ENCODE results near the gene MYH14.
"Not testable (repeated sequence)": the region's sequence is repeated elsewhere in the genome, so short reads cannot be mapped to it uniquely, and the experiment has no call there.

The MYH14 gene

DNA sequence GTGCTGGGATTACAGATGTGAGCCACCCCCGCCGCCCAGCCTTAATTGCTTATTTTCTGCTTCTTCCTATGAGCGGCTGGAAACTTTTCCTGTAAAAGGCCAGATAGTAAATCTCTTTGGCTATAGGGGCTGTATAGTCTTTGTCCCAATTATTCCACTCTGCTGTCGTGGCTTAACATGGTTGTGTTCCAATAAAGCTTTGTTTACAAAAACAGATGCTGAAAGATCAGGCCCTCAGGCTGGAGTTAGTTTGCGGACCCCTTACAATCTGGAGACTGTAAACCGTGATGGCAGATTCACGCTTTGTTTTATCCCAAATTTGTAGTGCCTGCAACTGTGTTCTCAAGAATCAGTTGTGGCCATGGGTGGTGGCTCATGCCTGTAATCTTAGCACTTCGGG, 115.0 kb downstream of the MYH14 start:
- no peak for DNase-seq (ENCODE audit: low read depth, low spot score)

- no peak for DNase-seq (ENCODE audit: low read depth, low spot score)
Measured at GRCh38 chr19:50319156-50319555, 115.7 kb downstream of the MYH14 start.

GRCh38 chr19:50320051-50320450, 116.6 kb downstream of the MYH14 start:
- DNase-seq (ENCODE audit: low read depth, low spot score), result no peak

- DNase-seq (ENCODE audit: low read depth, low spot score), result no peak
Measured at GRCh38 chr19:50320596-50320995, 117.2 kb downstream of the MYH14 start.

DNA sequence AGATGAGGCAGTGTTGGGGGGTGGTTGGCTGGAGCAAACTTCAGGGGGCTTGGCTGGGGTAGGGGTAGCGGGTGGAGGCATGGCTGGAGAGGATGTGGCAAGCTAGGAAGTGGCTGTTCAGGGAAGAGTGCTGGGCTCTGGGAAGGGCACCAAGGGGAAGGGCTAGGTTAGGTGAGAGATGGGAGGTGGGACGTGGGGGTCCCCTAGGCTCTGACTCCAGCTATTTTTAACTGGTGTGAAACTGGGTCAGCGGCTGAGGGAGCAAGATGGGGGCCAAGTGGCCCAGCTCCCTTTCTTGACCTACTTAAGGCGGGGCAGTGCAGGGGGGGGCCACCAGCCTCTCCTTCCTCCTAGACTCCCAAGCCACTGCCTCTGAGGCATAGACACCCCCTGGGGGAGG, 118.4 kb downstream of the MYH14 start:
- DNase-seq (ENCODE audit: low read depth, low spot score), result no peak

- no peak for DNase-seq (ENCODE audit: low read depth, low spot score)
Measured at GRCh38 chr19:50322234-50322633, 118.8 kb downstream of the MYH14 start.

DNA sequence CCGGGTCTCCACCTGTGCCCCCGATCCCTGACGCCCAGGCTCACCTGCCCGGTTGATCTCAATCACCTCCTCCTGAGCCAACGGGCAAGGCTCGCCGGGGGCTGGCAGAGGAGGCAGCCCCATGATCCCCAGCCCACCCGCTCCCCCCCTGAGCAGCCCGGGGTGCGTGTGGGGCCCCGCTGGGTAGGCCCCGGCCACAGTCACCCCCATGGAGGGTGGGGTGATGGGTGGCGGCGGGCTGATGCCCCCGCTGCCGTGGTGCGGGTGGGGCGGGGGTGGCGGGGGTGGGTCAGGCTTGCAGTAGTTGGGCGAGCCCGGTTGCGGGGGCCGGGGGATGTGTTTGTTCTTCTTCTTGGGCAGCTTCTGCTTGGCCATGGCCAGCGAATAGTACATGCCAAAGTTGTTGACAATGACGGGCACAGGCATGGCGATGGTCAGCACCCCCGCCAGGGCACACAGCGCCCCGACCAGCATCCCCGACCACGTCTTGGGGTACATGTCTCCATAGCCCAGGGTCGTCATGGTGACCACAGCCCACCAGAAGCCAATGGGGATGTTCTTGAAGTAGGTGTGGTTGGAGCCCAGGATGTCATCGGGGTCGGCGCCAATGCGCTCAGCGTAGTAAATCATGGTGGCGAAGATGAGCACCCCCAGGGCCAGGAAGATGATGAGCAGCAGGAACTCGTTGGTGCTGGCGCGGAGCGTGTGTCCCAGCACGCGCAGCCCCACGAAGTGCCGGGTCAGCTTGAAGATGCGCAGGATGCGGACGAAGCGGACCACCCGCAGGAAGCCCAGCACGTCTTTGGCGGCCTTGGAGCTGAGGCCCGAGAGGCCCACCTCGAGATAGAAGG, 119.7 kb downstream of the MYH14 start:
- DNase-seq (ENCODE audit: low read depth, low spot score), result no peak

DNA sequence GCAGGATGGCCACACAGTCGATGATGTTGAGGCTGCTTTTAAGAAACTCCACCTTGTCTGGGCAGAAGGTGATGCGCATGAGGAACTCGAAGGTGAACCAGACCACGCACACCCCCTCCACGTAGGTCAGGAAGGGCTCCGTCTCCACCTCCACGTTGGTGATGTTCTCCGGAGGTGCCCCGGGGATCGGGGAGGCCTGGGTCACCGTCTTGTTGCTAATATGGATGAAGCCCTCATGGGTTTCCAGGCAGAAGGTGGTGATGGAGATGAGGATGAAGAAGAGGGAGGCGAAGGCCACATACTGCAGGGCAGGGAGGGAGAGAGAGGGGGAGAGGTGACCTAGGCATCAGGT, 120.3 kb downstream of the MYH14 start:
- DNase-seq (ENCODE audit: low read depth, low spot score), result no peak

DNA sequence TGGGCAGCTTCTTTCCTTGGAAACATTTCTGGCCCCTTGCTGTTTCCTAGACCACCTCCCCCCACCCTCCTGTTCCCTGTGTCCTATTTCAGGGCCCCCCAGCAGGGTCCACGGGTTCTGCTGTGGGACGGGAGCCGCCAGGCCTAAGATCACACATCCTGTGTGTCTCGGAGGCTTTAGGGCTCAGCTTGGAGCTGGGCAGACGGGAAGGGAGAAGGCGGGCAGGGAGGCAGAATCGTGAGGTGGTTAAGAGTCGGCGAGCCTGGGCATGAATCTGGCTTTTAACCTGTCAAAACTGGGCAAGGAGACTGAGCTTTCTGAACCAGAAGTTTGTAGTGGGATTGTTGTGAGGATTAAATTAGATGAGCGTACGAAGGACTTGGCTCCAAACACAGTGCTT, 120.9 kb downstream of the MYH14 start:
- no peak for DNase-seq (ENCODE audit: low read depth, low spot score)

DNA sequence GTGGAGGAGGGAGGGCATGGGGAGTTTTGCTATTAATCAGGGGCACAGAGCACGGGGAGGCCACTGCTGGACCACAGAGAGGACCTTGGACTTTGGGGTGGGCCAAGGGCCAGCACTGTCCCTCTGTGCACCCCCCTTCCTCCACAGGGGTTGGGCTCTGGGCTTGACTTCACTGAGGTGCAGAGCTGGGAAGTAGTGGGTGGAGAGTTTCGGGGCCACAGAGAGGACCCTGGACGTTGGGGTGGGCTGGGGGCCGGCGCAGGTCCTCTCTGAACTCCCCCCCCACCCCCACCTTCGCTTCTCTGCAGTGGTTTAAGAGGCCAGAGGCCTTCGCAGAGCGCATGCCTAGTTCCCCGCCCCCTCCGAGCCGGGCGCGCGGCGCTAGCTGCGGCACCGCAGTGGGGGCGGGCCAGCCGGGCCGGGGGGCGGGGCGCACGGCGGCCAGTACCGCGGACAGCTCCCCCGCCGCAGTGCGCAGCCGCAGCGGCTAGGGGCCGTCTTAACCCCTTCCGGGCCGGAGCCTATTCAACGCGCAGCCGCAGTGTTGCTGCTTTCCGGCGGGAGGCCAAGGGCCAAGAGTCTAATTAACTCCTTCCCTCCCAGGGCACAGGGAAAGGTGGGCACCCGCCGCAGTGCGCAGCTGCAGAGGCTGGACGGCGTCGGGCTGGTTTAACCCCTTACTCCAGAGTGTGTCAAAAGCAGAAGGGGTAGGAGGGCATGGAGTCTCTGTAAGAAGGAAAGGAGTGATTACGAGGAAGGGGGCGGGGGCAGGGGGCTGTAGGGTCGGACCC, 122.1 kb downstream of the MYH14 start:
- DNase-seq (ENCODE audit: low read depth, low spot score), result no peak

- no peak for DNase-seq (ENCODE audit: low read depth, low spot score)
Measured at GRCh38 chr19:50326101-50326664, 122.8 kb downstream of the MYH14 start.

DNA sequence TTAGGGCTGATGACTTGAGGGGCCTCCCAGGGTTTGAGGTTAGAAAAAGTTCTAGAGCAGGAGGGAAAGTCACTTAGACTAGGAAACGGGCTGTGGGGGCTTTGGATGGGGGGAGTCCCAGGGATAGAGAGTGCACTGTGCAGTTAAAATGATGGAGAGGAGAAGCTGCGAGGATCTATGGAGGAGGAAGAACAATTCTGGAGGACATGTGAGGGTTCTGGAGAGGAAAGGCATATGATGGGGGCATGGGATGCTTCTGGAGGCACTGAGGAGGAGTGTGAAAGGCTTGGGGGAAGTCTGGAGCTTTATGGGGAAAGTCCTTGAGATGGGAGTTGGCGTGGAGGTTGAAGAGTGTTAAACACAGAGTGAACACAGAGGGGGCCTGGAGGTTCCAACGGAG, 123.6 kb downstream of the MYH14 start:
- DNase-seq (ENCODE audit: low read depth, low spot score), result no peak

DNA sequence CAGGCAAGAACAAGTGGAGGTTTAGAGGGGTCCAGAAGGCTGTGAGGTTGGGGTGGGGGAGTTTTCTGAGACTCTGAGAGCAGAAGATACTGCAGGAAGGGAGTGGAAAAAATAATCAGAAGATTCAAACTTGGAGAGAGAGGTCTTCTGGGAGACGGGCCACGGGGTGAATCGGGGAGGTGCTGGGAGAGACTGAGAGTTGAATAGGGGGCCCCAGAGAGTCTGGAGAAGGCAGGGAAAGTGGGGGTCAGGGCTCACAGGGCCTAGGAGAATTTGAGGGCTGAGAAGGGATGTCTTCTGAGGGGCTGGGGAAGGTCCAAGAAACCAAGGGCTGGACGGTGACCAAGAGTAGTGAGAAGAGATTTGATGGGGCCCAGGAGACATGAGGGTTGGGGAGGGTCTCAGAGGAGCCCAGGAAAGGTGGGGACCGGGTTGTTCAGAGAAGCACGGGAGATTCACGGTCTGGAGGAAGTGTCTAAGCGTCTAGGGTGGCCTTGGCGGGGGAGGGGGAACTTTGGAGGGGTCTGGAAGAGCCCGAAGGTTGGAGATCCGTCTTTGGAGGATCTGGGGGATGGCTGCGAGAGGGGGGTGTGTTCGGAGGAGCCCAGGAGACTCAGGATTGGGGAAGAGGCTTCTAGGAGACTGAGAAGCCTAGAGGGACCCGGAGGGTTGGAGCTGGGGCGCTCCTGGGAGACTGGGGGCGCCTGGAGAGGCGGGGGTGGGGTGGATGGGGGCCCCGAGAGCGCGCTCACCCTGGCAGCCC, 124.2 kb downstream of the MYH14 start:
- no peak for DNase-seq (ENCODE audit: low read depth, low spot score)

- DNase-seq (ENCODE audit: low read depth, low spot score), result no peak
Measured at GRCh38 chr19:50328224-50328872, 124.9 kb downstream of the MYH14 start.

DNA sequence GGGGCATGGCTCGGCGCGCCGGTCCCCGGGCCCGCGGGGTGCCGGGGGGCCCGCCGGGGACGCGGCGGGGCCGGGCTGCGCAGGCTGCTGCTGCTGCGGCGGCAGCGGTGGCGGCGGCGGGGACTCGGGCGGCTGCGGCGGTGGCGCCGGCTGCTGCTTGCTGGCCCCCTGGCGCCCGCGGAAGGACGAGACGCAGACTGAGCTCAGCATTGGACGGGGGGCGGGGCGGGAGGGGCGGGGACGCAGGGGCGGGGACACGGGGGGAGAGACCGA, 125.4 kb downstream of the MYH14 start:
- DNase-seq (ENCODE audit: low read depth, low spot score), result no peak

GRCh38 chr19:50329146-50329925, 125.9 kb downstream of the MYH14 start, which contains the start of gene KCNC3:
Gene KCNC3, minus strand, starts transcription at chr19:50329377. Its CDS starts 295 bp downstream, at chr19:50329082.
- DNase-seq (ENCODE audit: low read depth, low spot score), result peak; percentile 58

DNA sequence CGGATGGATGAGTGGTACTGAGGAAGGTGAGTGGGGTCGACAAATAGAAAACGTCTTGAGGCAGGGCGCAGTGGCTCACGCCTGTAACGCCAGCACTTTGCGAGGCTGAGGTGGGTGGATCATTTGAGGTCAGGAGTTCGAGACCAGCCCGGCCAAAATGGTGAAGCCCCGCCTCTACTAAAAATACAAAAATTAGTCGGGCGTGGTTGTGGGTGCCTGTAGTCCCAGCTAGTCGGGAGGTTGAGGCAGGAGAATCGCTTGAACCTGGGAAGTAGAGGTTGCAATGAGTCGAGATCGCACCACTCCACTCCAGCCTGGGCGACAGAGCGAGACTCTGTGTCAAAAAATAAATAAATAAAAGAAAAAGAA, 126.5 kb downstream of the MYH14 start:
- not testable (repeated sequence) for DNase-seq (ENCODE audit: low read depth, low spot score)

- DNase-seq (ENCODE audit: low read depth, low spot score), result no peak
Measured at GRCh38 chr19:50330365-50331078, 127.1 kb downstream of the MYH14 start.

DNA sequence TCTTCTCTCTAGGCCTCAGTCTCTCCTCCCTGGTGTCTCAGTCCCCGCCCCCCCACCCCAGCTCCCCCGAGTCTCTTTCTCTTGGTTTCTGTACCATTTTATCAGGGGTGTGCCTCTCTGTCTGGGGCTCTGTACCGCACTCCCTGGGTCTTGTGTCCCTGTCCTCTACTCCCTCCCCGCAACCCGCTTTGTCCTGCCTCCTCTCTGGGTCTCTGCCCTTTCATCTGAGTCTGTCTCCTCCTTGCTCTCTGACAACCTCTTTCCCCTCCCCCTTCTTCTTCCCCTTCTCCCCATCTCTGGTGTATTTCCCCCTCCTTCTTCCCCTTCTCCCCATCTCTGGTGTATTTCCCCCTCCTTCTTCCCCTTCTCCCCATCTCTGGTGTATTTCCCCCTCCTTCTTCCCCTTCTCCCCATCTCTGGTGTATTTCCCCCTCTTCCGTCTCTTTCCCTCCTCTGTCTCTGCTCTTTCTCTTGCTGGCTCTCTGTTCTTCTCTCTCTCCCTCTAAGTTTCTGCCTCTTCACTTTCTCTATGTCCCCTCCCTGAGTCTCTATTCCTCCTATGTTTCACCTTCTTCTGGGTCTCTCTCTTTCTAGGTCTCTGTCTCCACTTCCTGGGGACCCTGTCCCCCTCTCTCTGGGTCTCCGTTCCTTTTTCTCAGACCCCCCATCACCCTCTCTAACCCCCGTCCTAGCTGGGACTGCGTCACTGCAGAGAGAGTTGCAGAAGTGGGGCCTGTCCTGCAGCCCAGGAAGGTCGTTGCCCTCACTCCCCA, 128.0 kb downstream of the MYH14 start:
- DNase-seq (ENCODE audit: low read depth, low spot score), result no peak

- DNase-seq (ENCODE audit: low read depth, low spot score), result no peak
Measured at GRCh38 chr19:50331994-50332243, 128.5 kb downstream of the MYH14 start.
